ENCODE data around the gene THRB. TPM values are rescaled to one million over a fixed set of nuclear protein-coding genes. Genes with fewer than 3 reads are reported as not detected.

The THRB gene
- total and polyA plus RNA-seq, 9 of the 15 experiments (the other 6 are each of a cell fraction or from before 2014, with no cell fraction given): 1.7 to 14.9 (median 6.9) TPM

DNA sequence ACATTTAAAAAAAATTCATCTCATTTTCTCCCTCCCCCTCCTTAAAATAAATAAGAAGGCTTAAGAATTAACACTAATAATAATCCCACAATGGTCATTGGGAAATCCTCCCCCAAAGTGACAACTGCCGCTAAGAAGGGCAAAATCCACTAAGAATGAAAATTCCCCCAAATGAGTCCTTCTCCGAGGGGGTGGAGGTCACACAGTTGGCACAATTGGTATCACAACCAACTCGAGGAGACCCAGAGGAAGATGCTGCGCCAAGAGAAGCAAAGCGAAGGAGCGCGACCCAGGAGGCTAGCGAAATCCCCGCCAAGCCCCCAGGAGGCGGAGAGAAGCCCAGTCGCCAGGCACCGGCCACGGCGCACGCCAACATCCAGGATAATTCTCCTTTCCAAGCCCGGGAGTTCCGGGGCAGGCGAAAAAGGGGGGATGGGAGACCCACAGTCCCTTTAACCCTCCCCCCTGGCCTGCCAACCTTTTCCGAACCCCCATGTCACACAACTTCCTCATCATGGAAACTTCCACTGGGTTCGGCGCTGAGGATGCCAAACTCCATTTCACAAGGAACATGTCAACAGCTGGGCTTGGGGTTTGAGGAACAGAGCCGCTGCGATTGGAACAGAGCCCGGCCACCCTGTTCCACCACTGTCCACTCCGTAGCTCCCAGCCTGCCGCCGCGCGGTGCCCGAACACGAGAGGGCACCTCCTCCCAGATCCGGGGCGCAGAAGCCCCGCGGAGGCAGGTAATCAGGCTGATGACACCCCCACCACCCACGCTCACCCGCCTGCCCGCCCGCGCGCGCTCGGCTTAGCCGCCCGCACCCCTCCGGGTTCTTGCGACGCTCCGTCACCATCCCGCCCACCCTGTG is 668 bp downstream of the THRB start (continued):
- TF ChIP-seq, protein P1, sequence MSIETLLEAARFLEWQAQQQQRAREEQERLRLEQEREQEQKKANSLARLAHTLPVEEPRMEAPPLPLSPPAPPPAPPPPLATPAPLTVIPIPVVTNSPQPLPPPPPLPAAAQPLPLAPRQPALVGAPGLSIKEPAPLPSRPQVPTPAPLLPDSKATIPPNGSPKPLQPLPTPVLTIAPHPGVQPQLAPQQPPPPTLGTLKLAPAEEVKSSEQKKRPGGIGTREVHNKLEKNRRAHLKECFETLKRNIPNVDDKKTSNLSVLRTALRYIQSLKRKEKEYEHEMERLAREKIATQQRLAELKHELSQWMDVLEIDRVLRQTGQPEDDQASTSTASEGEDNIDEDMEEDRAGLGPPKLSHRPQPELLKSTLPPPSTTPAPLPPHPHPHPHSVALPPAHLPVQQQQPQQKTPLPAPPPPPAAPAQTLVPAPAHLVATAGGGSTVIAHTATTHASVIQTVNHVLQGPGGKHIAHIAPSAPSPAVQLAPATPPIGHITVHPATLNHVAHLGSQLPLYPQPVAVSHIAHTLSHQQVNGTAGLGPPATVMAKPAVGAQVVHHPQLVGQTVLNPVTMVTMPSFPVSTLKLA (conservative IDR thresholded peaks at IDR 0.05): 0 out of 4 replicates have a peak, but pooled peaks have one; percentile 1 to 35
- 0 out of 2 replicates have a peak, but pooled peaks have one; percentile 69 for TF ChIP-seq HNRNPL (IDR thresholded peaks at IDR 0.05; ENCODE audit: low read depth, low read length)
- peak in 1 of 3 experiments; percentile 46 for TF ChIP-seq YY1 (IDR thresholded peaks at IDR 0.05; ENCODE audit: borderline replicate concordance in 1 of 3, control insufficient read depth in 1 of 3, extremely low read depth in 1 of 3, insufficient read depth in 3 of 3, insufficient read length in 1 of 3, insufficient replicate concordance in 2 of 3, low read depth in 1 of 3, low read length in 2 of 3)
- no peak for TF ChIP-seq BRCA1 (IDR thresholded peaks at IDR 0.05)
- no peak for TF ChIP-seq BRCA1 (CRISPR knock-in tag; IDR thresholded peaks at IDR 0.05)
- TF ChIP-seq TRIM24 (IDR thresholded peaks at IDR 0.05): 0 out of 4 replicates have a peak, but pooled peaks of 1 of the 2 experiments have one; percentile 7
- peak; percentile 82 for TF ChIP-seq SAP30 (IDR thresholded peaks at IDR 0.05; ENCODE audit: borderline replicate concordance, insufficient read depth, low read depth, low read length, poor library complexity, severe bottlenecking)
- peak; percentile 36; the same call in 1 of the 2 replicates for TF ChIP-seq ATF7 (IDR thresholded peaks at IDR 0.05)
- peak; percentile 5 for TF ChIP-seq DACH1 (IDR thresholded peaks at IDR 0.05; ENCODE audit: partially characterized antibody)
- peak; percentile 33; the same call in 1 of the 2 replicates for TF ChIP-seq SMARCA4 (IDR thresholded peaks at IDR 0.05)
- peak; percentile 62; the same call in 1 of the 2 replicates for TF ChIP-seq MTA3 (IDR thresholded peaks at IDR 0.05; ENCODE audit: borderline replicate concordance)
- TF ChIP-seq NFRKB (IDR thresholded peaks at IDR 0.05; ENCODE audit: low read depth): peak; percentile 28; the same call in 1 of the 2 replicates
- TF ChIP-seq PCBP1 (IDR thresholded peaks at IDR 0.05; ENCODE audit: low read depth, low read length, poor library complexity, severe bottlenecking): peak; percentile 7
- TF ChIP-seq POLR2B (IDR thresholded peaks at IDR 0.05; ENCODE audit: low read depth, partially characterized antibody): peak; percentile 9
- TF ChIP-seq, protein P2, sequence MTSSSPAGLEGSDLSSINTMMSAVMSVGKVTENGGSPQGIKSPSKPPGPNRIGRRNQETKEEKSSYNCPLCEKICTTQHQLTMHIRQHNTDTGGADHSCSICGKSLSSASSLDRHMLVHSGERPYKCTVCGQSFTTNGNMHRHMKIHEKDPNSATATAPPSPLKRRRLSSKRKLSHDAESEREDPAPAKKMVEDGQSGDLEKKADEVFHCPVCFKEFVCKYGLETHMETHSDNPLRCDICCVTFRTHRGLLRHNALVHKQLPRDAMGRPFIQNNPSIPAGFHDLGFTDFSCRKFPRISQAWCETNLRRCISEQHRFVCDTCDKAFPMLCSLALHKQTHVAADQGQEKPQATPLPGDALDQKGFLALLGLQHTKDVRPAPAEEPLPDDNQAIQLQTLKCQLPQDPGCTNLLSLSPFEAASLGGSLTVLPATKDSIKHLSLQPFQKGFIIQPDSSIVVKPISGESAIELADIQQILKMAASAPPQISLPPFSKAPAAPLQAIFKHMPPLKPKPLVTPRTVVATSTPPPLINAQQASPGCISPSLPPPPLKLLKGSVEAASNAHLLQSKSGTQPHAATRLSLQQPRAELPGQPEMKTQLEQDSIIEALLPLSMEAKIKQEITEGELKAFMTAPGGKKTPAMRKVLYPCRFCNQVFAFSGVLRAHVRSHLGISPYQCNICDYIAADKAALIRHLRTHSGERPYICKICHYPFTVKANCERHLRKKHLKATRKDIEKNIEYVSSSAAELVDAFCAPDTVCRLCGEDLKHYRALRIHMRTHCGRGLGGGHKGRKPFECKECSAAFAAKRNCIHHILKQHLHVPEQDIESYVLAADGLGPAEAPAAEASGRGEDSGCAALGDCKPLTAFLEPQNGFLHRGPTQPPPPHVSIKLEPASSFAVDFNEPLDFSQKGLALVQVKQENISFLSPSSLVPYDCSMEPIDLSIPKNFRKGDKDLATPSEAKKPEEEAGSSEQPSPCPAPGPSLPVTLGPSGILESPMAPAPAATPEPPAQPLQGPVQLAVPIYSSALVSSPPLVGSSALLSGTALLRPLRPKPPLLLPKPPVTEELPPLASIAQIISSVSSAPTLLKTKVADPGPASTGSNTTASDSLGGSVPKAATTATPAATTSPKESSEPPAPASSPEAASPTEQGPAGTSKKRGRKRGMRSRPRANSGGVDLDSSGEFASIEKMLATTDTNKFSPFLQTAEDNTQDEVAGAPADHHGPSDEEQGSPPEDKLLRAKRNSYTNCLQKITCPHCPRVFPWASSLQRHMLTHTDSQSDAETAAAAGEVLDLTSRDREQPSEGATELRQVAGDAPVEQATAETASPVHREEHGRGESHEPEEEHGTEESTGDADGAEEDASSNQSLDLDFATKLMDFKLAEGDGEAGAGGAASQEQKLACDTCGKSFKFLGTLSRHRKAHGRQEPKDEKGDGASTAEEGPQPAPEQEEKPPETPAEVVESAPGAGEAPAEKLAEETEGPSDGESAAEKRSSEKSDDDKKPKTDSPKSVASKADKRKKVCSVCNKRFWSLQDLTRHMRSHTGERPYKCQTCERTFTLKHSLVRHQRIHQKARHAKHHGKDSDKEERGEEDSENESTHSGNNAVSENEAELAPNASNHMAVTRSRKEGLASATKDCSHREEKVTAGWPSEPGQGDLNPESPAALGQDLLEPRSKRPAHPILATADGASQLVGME (CRISPR knock-in tag; IDR thresholded peaks at IDR 0.05): no peak
- peak; percentile 11; the same call in 1 of the 2 replicates for TF ChIP-seq ZEB2 (IDR thresholded peaks at IDR 0.05)
- 0 out of 2 replicates have a peak, but pooled peaks have one; percentile 9 for TF ChIP-seq KAT7 (CRISPR knock-in tag; IDR thresholded peaks at IDR 0.05; ENCODE audit: borderline replicate concordance)
- TF ChIP-seq BRD4 (IDR thresholded peaks at IDR 0.05): 0 out of 2 replicates have a peak, but pooled peaks have one; percentile 42
- TF ChIP-seq RBBP5 (IDR thresholded peaks at IDR 0.05; ENCODE audit: borderline replicate concordance, insufficient read depth, low read length, poor library complexity, severe bottlenecking): peak; percentile 72
- TF ChIP-seq ARID1B (IDR thresholded peaks at IDR 0.05): peak; percentile 13; the same call in 1 of the 2 replicates

Data from K562 (cell line).